Activated T-cell treated with anti-CD3 and anti-CD28 coated beads, Interleukin-2, amount 50 U/mL, for 24 hours (primary cell): Measurements from ENCODE around the gene KDM3B.

Source experiments
- DNase-seq: peaks from one replicate; pipeline ENCODE4 v3.0.0-alpha.2; 2020
- H3K27ac Mint-ChIP-seq: 2 replicates; pipeline ENCODE4 v1.8.0; 2020; ENCODE audit warnings: mild to moderate bottlenecking, mixed read lengths
- H3K27me3 Mint-ChIP-seq: 2 replicates; pipeline ENCODE4 v1.8.0; 2020; ENCODE audit warnings: mixed read lengths
- H3K36me3 Mint-ChIP-seq: 2 replicates; pipeline ENCODE4 v1.8.0; 2020; ENCODE audit warnings: low read depth, mixed read lengths
- H3K4me1 Mint-ChIP-seq: 2 replicates; pipeline ENCODE4 v1.8.0; 2020; ENCODE audit warnings: low read depth, mixed read lengths
- H3K4me3 Mint-ChIP-seq: 2 replicates; pipeline ENCODE4 v1.8.0; 2020; ENCODE audit warnings: mild to moderate bottlenecking, moderate library complexity, mixed read lengths
- H3K9me3 Mint-ChIP-seq: 2 replicates; pipeline ENCODE4 v1.8.0; 2020; ENCODE audit warnings: mixed read lengths

Gene KDM3B

GRCh38 chr5:138444774-138445546 lies 92.5 kb downstream of the KDM3B start:
- H3K4me3 Mint-ChIP-seq, result no peak overlapping the region
- H3K27ac Mint-ChIP-seq, result no peak overlapping the region
- DNase-seq, result no peak
- H3K9me3 Mint-ChIP-seq, result no peaks in the 10 kb centered on the region
- H3K4me1 Mint-ChIP-seq, result peaks cover 4% of the 10 kb centered on the region
- H3K36me3 Mint-ChIP-seq, result no peaks in the 10 kb centered on the region
- H3K27me3 Mint-ChIP-seq, result peaks cover 4% of the 10 kb centered on the region

- no peak overlapping the region for H3K27ac Mint-ChIP-seq
- no peaks in the 10 kb centered on the region for H3K27me3 Mint-ChIP-seq
- DNase-seq, result peak; percentile 20
- H3K4me1 Mint-ChIP-seq, result peaks cover 5% of the 10 kb centered on the region
- H3K9me3 Mint-ChIP-seq, result no peaks in the 10 kb centered on the region
- H3K4me3 Mint-ChIP-seq, result no peak overlapping the region
- no peaks in the 10 kb centered on the region for H3K36me3 Mint-ChIP-seq
Observed at GRCh38 chr5:138445547-138446271, 93.2 kb downstream of the KDM3B start.

- Mint-ChIP-seq H3K4me3 (no peak overlapping the region), H3K27ac (no peak overlapping the region), H3K4me1 (peaks cover 5% of the 10 kb centered on the region)
Observed at GRCh38 chr5:138448070-138448469, 95.6 kb downstream of the KDM3B start.

GRCh38 chr5:138448481-138449398 lies 96.3 kb downstream of the KDM3B start:
- H3K27ac Mint-ChIP-seq, result no peak overlapping the region
- DNase-seq, result peak; percentile 8
- no peak overlapping the region for H3K4me3 Mint-ChIP-seq
- H3K36me3 Mint-ChIP-seq, result no peaks in the 10 kb centered on the region
- H3K27me3 Mint-ChIP-seq, result no peaks in the 10 kb centered on the region
- peaks cover 5% of the 10 kb centered on the region for H3K4me1 Mint-ChIP-seq
- no peaks in the 10 kb centered on the region for H3K9me3 Mint-ChIP-seq

More at GRCh38 chr5:138448070-138448469, 95.6 kb downstream of the KDM3B start:
- no peaks in the 10 kb centered on the region for H3K9me3 Mint-ChIP-seq
- H3K27me3 Mint-ChIP-seq, result no peaks in the 10 kb centered on the region
- DNase-seq, result no peak
- no peaks in the 10 kb centered on the region for H3K36me3 Mint-ChIP-seq

- Mint-ChIP-seq H3K36me3 (no peaks in the 10 kb centered on the region), H3K4me3 (peak overlapping the region; percentile 50), H3K4me1 (peaks cover 5% of the 10 kb centered on the region), H3K27ac (peak overlapping the region; percentile 46), H3K9me3 (no peaks in the 10 kb centered on the region), H3K27me3 (no peaks in the 10 kb centered on the region)
- peak; percentile 89 for DNase-seq
Observed at GRCh38 chr5:138449501-138450239, 97.2 kb downstream of the KDM3B start.

GRCh38 chr5:138450971-138451370 lies 98.5 kb downstream of the KDM3B start:
- H3K27me3 Mint-ChIP-seq, result no peaks in the 10 kb centered on the region
- DNase-seq, result no peak
- H3K4me1 Mint-ChIP-seq, result peaks cover 5% of the 10 kb centered on the region
- no peak overlapping the region for H3K27ac Mint-ChIP-seq
- no peaks in the 10 kb centered on the region for H3K9me3 Mint-ChIP-seq
- no peaks in the 10 kb centered on the region for H3K36me3 Mint-ChIP-seq
- no peak overlapping the region for H3K4me3 Mint-ChIP-seq

GRCh38 chr5:138452720-138453119 lies 100.2 kb downstream of the KDM3B start:
- DNase-seq, result no peak
- H3K27ac Mint-ChIP-seq, result no peak overlapping the region
- H3K4me3 Mint-ChIP-seq, result no peak overlapping the region
- no peaks in the 10 kb centered on the region for H3K9me3 Mint-ChIP-seq
- H3K4me1 Mint-ChIP-seq, result peaks cover 9% of the 10 kb centered on the region
- no peaks in the 10 kb centered on the region for H3K27me3 Mint-ChIP-seq
- H3K36me3 Mint-ChIP-seq, result no peaks in the 10 kb centered on the region

- no peak overlapping the region for H3K27ac Mint-ChIP-seq
- no peaks in the 10 kb centered on the region for H3K36me3 Mint-ChIP-seq
- no peak overlapping the region for H3K4me3 Mint-ChIP-seq
- no peak for DNase-seq
- no peaks in the 10 kb centered on the region for H3K27me3 Mint-ChIP-seq
- H3K9me3 Mint-ChIP-seq, result no peaks in the 10 kb centered on the region
- H3K4me1 Mint-ChIP-seq, result peaks cover 16% of the 10 kb centered on the region
Observed at GRCh38 chr5:138453590-138453989, 101.1 kb downstream of the KDM3B start.

GRCh38 chr5:138454121-138454520 lies 101.6 kb downstream of the KDM3B start:
- Mint-ChIP-seq H3K4me1 (peaks cover 21% of the 10 kb centered on the region), H3K9me3 (no peaks in the 10 kb centered on the region), H3K27ac (no peak overlapping the region), H3K27me3 (no peaks in the 10 kb centered on the region), H3K36me3 (no peaks in the 10 kb centered on the region), H3K4me3 (no peak overlapping the region)
- no peak for DNase-seq

GRCh38 chr5:138455232-138455930 lies 102.9 kb downstream of the KDM3B start:
- no peak overlapping the region for H3K27ac Mint-ChIP-seq
- no peaks in the 10 kb centered on the region for H3K36me3 Mint-ChIP-seq

GRCh38 chr5:138457531-138458275 lies 105.2 kb downstream of the KDM3B start:
- peak overlapping the region; percentile 40 for H3K4me3 Mint-ChIP-seq
- no peaks in the 10 kb centered on the region for H3K27me3 Mint-ChIP-seq
- peaks cover 46% of the 10 kb centered on the region for H3K4me1 Mint-ChIP-seq
- peak overlapping the region; percentile 100 for H3K27ac Mint-ChIP-seq
- H3K9me3 Mint-ChIP-seq, result no peaks in the 10 kb centered on the region
- H3K36me3 Mint-ChIP-seq, result no peaks in the 10 kb centered on the region
- DNase-seq, result no peak

More at GRCh38 chr5:138455232-138455930, 102.9 kb downstream of the KDM3B start:
- Mint-ChIP-seq H3K4me1 (peaks cover 29% of the 10 kb centered on the region), H3K27me3 (no peaks in the 10 kb centered on the region), H3K9me3 (no peaks in the 10 kb centered on the region), H3K4me3 (no peak overlapping the region)
- no peak for DNase-seq

GRCh38 chr5:138458384-138458783 lies 105.9 kb downstream of the KDM3B start:
- Mint-ChIP-seq H3K4me1 (peaks cover 48% of the 10 kb centered on the region), H3K4me3 (peak overlapping the region; percentile 76), H3K27ac (peak overlapping the region; percentile 100), H3K36me3 (no peaks in the 10 kb centered on the region), H3K27me3 (no peaks in the 10 kb centered on the region), H3K9me3 (no peaks in the 10 kb centered on the region)
- no peak for DNase-seq

- no peak for DNase-seq
- peak overlapping the region; percentile 100 for H3K27ac Mint-ChIP-seq
- H3K36me3 Mint-ChIP-seq, result no peaks in the 10 kb centered on the region
- H3K9me3 Mint-ChIP-seq, result no peaks in the 10 kb centered on the region
- no peaks in the 10 kb centered on the region for H3K27me3 Mint-ChIP-seq
- peaks cover 51% of the 10 kb centered on the region for H3K4me1 Mint-ChIP-seq
- peak overlapping the region; percentile 76 for H3K4me3 Mint-ChIP-seq
Observed at GRCh38 chr5:138458856-138459255, 106.4 kb downstream of the KDM3B start.
